Muscle layer of colon (tissue), 2 donors: ENCODE data around the gene CXCL9.
"Not testable (repeated sequence)": the region's sequence is repeated elsewhere in the genome, so short reads cannot be mapped to it uniquely, and the experiment has no call there.

Experiments
- H3K27ac ChIP-seq: one replicate; pipeline ENCODE4 v1.7.0; 2013; ENCODE audit warnings: low read depth, mild to moderate bottlenecking, low read length, moderate library complexity
- H3K27me3 ChIP-seq, 2 donors: one replicate each; pipeline ENCODE4 v1.7.0; 2013; ENCODE audit warnings: low read length in 2 of 2, mild to moderate bottlenecking in 2 of 2; ENCODE audit not compliant: insufficient read depth in 2 of 2, control insufficient read depth in 1 of 2
- H3K36me3 ChIP-seq: one replicate; pipeline ENCODE4 v1.7.0; 2013; ENCODE audit warnings: mild to moderate bottlenecking, low read length; ENCODE audit not compliant: insufficient read depth
- H3K4me1 ChIP-seq: one replicate; pipeline ENCODE4 v1.7.0; 2013; ENCODE audit warnings: mild to moderate bottlenecking, low read length; ENCODE audit not compliant: insufficient read depth
- H3K4me3 ChIP-seq, 2 donors: one replicate each; pipeline ENCODE4 v1.7.0; 2013; ENCODE audit warnings: low read length in 2 of 2, low read depth in 1 of 2, mild to moderate bottlenecking in 1 of 2, moderate library complexity in 1 of 2
- H3K9ac ChIP-seq: one replicate; pipeline ENCODE4 v1.7.0; 2013; ENCODE audit warnings: low read length
- H3K9me3 ChIP-seq: one replicate; pipeline ENCODE4 v1.7.0; 2013; ENCODE audit warnings: mild to moderate bottlenecking, low read length
- donor health status: abdominal sarcoma.
- donor health status: Adenocarcinoma of cecum.

Gene CXCL9

DNA sequence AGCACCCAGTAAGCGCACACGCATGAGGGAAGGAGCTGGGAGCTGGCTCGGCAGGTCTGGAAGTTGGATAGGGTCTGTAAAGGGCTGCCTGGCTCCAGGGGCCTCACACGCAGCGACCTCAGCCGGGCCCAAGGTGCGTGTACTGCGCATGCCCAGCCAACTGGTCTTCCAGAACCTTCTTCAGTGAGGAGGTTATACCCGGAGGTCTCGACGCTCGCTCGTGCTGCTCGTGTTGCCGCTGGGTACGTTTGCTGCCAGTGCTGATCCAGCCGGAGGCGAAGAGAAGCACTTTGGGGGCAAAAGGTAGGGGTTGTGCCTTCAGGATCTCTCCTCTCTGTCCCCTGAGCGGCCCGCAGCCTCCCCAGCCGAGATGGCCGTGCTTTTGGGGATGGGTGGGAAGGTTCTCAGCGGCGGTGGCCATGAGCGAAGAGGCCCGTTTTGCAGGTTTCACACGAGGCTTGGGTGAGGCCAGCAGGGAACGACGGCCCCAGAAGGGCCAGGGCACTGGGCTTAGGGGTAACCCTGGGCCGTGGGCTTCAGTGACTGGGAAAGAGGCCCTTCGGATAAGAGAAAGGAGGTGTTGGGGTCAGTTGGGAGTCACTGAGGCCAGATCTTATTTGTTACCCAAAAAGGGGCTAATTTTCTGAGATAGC lies 3.8 kb upstream of the CXCL9 start:
- no peak overlapping the region for H3K9ac ChIP-seq
- H3K36me3 ChIP-seq, result no peaks in the 10 kb centered on the region
- H3K9me3 ChIP-seq, result no peaks in the 10 kb centered on the region
- H3K27ac ChIP-seq, result peak overlapping the region; percentile 40
- H3K27me3 ChIP-seq, result no peaks in the 10 kb centered on the region
- peak overlapping the region in 1 of 2 donors; percentile 38 for H3K4me3 ChIP-seq
- H3K4me1 ChIP-seq, result peaks cover 10% of the 10 kb centered on the region

DNA sequence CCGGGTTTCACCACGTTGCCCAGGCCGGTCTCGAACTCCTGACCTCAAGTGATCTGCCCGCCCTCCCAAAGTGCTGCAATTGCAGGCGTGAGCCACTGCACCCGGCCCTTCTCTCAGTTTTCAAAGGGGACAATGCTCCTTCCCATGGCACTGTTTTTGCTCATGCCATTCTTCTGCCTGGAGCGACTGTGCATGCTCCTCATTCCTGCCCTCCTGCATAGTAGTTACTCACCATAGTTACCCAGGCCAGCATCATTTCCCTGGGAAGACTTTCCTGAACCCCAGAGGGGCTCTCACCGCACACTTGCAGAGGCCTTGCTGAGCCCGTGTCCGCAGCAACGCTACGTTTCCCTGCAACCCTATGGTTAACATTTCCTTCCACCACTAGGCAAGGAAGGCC lies 3.3 kb upstream of the CXCL9 start:
- Histone ChIP-seq H3K9me3 (no peaks in the 10 kb centered on the region), H3K36me3 (no peaks in the 10 kb centered on the region), H3K4me1 (peaks cover 10% of the 10 kb centered on the region), H3K27me3 (no peaks in the 10 kb centered on the region), H3K4me3 (no peak overlapping the region), H3K9ac (no peak overlapping the region), H3K27ac (no peak overlapping the region)

DNA sequence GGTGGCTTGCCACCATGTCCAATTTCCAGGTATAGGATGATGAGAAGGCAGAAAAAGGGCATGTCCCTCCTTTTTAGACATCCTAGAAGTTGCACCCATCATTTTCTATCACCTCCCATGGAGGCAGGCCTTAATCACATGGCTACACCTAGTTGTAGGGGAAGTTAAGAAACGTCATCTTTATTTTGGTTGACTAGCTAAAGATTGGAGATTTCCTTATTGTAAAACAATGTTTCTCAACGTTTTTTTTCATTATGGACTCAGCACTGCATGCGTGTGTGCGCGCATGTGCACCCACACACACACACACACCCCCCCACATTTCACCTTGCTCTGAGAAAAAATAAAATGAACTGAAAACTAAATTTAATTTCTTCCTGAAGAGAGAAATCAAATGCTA lies 2.0 kb upstream of the CXCL9 start:
- no peaks in the 10 kb centered on the region for H3K36me3 ChIP-seq
- no peak overlapping the region for H3K27ac ChIP-seq
- H3K4me1 ChIP-seq, result peaks cover 10% of the 10 kb centered on the region
- no peak overlapping the region for H3K4me3 ChIP-seq
- no peaks in the 10 kb centered on the region for H3K9me3 ChIP-seq
- H3K9ac ChIP-seq, result no peak overlapping the region
- H3K27me3 ChIP-seq, result no peaks in the 10 kb centered on the region

DNA sequence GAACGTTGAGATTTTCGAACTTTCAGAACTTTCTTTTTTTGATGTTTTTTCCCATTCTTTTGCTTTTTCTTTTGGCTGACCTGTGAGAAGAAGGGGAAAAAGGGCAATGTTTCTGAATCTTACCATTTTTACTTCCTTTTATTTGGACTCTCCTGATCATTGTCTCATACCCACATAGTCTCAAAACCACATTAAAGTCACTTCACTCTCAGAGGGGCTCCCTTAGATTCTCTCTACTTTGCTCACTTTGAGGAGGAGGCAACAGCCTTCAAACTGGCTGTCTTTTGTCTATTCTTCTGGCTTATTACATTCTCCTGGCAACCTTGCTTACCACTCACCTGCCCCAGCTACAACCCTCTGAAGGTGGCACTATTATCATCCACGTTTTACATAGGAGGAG lies 3.7 kb downstream of the CXCL9 start:
- Histone ChIP-seq H3K9ac (no peak overlapping the region), H3K27ac (no peak overlapping the region), H3K27me3 (no peaks in the 10 kb centered on the region), H3K4me1 (no peaks in the 10 kb centered on the region), H3K4me3 (no peak overlapping the region), H3K36me3 (no peaks in the 10 kb centered on the region), H3K9me3 (no peaks in the 10 kb centered on the region)

DNA sequence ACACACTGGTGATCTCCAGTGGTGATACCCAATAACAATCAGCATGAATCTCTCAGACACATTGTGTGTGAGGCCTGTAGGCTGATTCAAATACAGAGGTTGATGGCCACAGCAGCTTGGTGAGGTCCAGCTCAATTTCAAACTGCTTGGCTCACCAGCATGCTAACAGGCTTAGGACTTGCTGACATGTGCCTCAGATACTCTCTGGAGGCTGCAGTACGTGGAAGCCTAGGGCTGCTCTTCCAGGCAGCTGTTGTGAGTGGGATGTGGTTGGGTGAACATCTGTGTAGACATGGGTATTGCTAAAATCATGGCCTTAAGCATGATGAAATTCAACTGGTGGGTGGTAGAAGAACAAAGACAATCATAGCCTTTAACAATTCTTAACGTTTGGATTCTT lies 4.3 kb downstream of the CXCL9 start:
- Histone ChIP-seq H3K4me3 (no peak overlapping the region), H3K4me1 (no peaks in the 10 kb centered on the region), H3K36me3 (no peaks in the 10 kb centered on the region), H3K27me3 (no peaks in the 10 kb centered on the region), H3K9me3 (no peaks in the 10 kb centered on the region), H3K9ac (no peak overlapping the region), H3K27ac (no peak overlapping the region)

DNA sequence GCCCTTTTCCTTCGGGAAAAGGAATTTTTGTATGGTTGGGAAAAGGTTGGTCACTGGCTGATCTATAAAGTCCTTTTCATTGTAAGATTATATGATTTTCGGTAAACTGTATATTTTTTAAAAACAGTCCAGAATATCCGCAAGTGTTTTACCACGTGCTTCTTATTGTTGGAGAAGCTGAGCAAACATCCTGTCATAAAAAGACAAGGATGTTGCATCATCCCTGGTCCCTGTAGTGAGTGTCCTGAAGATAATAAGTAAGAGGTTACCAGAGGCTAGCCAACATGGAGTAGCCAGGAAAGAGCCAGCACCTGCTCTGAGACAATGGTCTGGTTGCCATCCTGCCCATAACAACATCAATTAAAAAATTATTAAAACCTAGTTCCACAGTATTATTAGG lies 5.1 kb downstream of the CXCL9 start:
- Histone ChIP-seq H3K27ac (no peak overlapping the region), H3K4me1 (no peaks in the 10 kb centered on the region), H3K27me3 (no peaks in the 10 kb centered on the region), H3K9me3 (no peaks in the 10 kb centered on the region), H3K36me3 (no peaks in the 10 kb centered on the region), H3K9ac (no peak overlapping the region), H3K4me3 (no peak overlapping the region)

DNA sequence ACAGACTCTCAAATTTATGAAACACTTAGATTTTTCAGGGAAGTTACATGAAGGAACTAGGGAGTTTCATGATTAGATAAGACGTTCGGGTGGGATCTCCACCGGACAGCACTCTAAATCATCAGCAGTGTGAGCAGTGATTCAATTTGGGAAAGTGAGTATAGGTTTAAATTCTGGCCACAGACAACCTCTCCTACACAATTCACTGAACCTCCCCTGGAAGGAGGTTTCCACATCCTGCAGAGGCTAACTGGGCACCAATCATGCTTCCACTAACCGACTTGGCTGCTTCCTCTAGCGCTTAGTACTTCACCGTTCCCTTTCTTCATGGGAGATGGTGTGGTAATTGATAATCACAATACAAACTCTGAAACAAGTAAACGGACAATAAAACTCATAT lies 5.6 kb downstream of the CXCL9 start:
- Histone ChIP-seq H3K9me3 (no peaks in the 10 kb centered on the region), H3K9ac (no peak overlapping the region), H3K27ac (no peak overlapping the region), H3K36me3 (no peaks in the 10 kb centered on the region), H3K27me3 (no peaks in the 10 kb centered on the region), H3K4me3 (no peak overlapping the region), H3K4me1 (no peaks in the 10 kb centered on the region)

DNA sequence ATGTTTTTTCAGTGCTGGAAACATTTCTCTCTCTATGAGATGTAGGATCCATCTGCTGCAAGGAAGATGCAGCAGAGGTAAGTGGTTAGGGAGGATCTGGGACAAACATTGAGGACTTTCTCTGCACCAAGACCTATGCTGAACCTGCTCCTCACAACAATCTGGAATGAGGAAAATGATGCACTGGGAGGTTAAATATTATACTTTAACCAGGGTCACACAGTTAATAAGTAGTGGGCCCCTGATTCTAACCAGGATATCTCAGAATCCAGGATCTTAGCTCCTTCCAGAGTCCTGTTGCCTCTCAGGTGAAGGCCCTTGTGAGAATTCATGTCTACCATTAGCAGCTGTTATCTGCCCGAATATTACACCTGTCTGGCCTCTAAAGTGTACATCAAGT lies 7.0 kb downstream of the CXCL9 start:
- Histone ChIP-seq H3K4me3 (no peak overlapping the region), H3K36me3 (no peaks in the 10 kb centered on the region), H3K27ac (no peak overlapping the region), H3K4me1 (no peaks in the 10 kb centered on the region), H3K9ac (no peak overlapping the region), H3K27me3 (no peaks in the 10 kb centered on the region), H3K9me3 (no peaks in the 10 kb centered on the region)

DNA sequence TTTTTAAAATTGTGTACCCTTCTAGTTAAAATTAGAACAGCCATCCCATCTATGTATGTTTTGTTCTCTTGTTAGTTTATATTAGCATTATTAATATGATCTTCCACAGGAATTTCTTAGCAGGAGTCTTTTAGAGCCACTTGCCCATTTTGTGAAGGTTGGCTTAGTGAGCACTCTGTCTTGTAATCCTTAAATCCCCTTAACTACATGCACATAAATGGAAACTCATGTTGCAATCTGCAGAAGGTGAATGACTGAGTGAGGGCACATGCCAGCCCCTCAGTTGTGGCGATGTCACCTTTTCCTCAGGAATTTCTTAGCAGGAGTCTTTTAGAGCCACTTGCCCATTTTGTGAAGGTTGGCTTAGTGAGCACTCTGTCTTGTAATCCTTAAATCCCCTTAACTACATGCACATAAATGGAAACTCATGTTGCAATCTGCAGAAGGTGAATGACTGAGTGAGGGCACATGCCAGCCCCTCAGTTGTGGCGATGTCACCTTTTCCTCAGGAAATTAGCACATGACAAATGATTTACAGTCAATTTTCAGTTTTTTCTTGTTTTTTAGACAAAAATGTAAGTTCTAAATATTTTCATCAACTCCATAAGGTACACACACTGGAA lies 8.7 kb downstream of the CXCL9 start:
- H3K36me3 ChIP-seq, H3K4me3 ChIP-seq, H3K9ac ChIP-seq, H3K27me3 ChIP-seq, H3K4me1 ChIP-seq, H3K27ac ChIP-seq, H3K9me3 ChIP-seq: not testable (repeated sequence)

DNA sequence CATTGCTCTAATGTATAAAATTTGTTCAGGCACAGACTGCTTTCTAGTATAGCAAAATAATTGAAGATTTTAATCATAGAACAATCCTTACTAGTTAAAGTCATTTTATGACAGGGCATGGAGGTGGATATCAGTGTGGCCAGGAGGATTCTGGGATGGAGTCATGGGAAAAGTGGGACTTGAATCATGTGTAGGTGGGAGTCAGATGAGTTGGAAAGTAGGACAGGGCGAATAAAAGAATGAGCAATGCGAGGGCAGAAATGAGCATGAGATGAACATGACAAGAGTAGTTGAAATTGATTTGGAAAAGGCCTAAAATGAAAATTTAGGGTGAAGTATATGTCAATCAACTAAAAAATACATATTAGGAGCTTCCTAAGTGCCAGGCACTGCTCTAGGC lies 9.4 kb downstream of the CXCL9 start:
- H3K27ac ChIP-seq, result no peak overlapping the region
- no peak overlapping the region for H3K4me3 ChIP-seq
- H3K9me3 ChIP-seq, result no peaks in the 10 kb centered on the region
- H3K36me3 ChIP-seq, result no peaks in the 10 kb centered on the region
- no peaks in the 10 kb centered on the region for H3K4me1 ChIP-seq
- no peaks in the 10 kb centered on the region for H3K27me3 ChIP-seq
- H3K9ac ChIP-seq, result no peak overlapping the region

DNA sequence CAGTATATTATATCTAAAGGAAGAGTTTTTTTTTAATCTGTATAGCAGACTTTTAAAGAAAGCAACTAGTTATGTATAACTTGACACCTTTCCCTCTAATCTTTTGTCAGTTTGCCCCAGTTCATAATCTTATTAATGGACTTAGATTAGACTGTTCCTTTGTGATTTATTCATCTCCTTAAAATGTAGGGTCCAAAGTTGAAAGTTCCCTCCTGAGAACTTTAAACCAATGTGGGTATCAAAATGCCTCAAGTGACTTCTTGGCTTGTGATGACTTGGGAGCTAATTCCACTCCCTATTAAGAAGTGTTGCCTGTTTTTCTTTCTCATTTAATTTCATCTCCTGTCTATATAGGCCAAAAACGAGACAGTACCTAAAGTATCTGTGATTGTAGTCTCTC lies 10.2 kb downstream of the CXCL9 start:
- Histone ChIP-seq H3K4me3 (no peak overlapping the region), H3K9ac (no peak overlapping the region), H3K9me3 (no peaks in the 10 kb centered on the region), H3K36me3 (no peaks in the 10 kb centered on the region), H3K27me3 (no peaks in the 10 kb centered on the region), H3K4me1 (no peaks in the 10 kb centered on the region), H3K27ac (no peak overlapping the region)

DNA sequence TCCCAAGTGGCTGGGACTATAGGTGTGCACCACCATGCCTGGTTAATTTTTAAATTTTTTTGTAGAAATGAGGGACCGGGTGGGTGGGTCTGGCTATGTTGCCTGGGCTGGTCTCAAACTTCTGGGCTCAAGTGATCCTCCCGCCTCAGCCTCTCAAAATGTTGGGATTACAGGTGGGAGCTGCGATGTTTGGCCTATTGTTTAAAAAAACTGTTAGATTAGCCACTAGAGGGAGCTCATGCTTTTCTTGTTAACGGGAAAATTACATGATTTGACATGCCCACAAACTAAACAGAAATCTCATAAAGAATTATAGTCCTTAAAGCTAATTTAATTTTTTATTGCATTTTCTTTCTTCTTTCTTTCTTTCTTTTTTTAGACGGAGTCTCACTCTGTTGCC lies 11.6 kb downstream of the CXCL9 start:
- H3K27ac ChIP-seq, result no peak overlapping the region
- no peak overlapping the region for H3K9ac ChIP-seq
- H3K9me3 ChIP-seq, result no peaks in the 10 kb centered on the region
- no peak overlapping the region for H3K4me3 ChIP-seq
- no peaks in the 10 kb centered on the region for H3K27me3 ChIP-seq
- H3K36me3 ChIP-seq, result no peaks in the 10 kb centered on the region
- no peaks in the 10 kb centered on the region for H3K4me1 ChIP-seq
